G401 (cell line): Measurements from ENCODE around the gene AOPEP. TPM values are rescaled to one million over a fixed set of nuclear protein-coding genes. Genes with fewer than 3 reads are reported as not detected.
"Not testable (repeated sequence)": the region's sequence is repeated elsewhere in the genome, so short reads cannot be mapped to it uniquely, and the experiment has no call there.

Experiments used
- DNase-seq: peaks from one replicate; pipeline ENCODE4 v3.0.0-alpha.2; 2015; ENCODE audit warnings: low spot score
- in situ Hi-C: cut with HindIII; loops from 2 replicates; pipeline ENCODE4 v1.10.0; 2016; ENCODE audit warnings: low sequenced_read_pairs, mixed read lengths
- total RNA-seq: library from RNA; depleted of rRNA; stranded (reverse); fragments of >200 nt; shearing (Covaris generic); gene quantifications from 2 replicates; pipeline ENCODE4 v1.2.3, GENCODE V29; 2014

The AOPEP gene
- total RNA-seq, 1 experiment from 2014 or later: 23.8 TPM

- in situ Hi-C loops: no loop called here
- DNase-seq: no peak
Measured at GRCh38 chr9:94872083-94872833, 145.8 kb downstream of the AOPEP start.

GRCh38 chr9:94872891-94873511, 146.5 kb downstream of the AOPEP start:
- in situ Hi-C loops: no loop called here
- no peak for DNase-seq

DNA sequence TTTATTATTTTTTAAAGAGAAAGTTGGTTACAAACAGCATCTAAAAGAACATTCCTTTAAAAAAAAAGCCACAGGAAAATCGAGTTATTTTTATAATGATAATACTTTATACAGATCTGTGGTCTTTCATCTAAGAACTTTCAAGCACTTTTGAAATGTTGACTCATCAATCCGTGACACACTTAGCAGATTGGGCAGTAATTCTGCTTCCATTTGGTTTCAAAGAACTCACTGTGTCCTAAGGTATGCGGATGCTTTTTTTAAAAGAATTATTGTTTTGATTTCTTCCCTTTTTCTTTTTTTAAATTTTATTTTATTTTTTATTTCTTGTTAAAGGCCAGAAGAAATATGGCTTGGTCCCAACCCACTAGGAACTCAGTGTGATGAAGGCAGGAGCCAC, 147.8 kb downstream of the AOPEP start:
- DNase-seq: no peak
- in situ Hi-C loops: no loop called here

- in situ Hi-C loops: loop anchor here (5.0 kb wide), 1 partner anchor 73 kb away; no protein-coding TSS in a partner anchor
Measured at GRCh38 chr9:94875300-94876020, 149.0 kb downstream of the AOPEP start.

GRCh38 chr9:94878804-94879203, 152.3 kb downstream of the AOPEP start:
- in situ Hi-C loops: loop anchor here (5.0 kb wide), 1 partner anchor 77 kb away; no protein-coding TSS in a partner anchor

More at GRCh38 chr9:94875300-94876020, 149.0 kb downstream of the AOPEP start:
- DNase-seq: no peak

DNA sequence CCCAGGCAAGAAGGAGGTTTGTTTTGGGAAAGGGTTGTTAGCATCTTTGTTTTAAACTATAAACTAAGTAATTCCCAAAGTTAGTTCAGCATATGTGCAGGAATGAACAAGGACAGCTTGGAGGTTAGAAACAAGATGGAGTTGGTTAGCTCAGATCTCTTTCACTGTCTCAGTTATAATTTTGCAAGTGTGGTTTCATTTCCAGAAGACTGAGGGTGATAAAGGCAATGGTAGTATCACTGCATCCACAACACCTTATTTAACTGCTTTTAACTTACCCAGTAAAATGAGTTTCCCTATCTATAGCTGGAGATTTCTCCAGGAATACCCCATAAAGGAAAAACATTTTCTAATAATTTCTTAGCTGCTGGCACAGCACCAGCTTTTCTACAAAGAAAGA, 152.7 kb downstream of the AOPEP start:
- in situ Hi-C loops: loop anchor here (5.0 kb wide), 1 partner anchor 77 kb away; no protein-coding TSS in a partner anchor

More at GRCh38 chr9:94878804-94879203, 152.3 kb downstream of the AOPEP start:
- not testable (repeated sequence) for DNase-seq

DNA sequence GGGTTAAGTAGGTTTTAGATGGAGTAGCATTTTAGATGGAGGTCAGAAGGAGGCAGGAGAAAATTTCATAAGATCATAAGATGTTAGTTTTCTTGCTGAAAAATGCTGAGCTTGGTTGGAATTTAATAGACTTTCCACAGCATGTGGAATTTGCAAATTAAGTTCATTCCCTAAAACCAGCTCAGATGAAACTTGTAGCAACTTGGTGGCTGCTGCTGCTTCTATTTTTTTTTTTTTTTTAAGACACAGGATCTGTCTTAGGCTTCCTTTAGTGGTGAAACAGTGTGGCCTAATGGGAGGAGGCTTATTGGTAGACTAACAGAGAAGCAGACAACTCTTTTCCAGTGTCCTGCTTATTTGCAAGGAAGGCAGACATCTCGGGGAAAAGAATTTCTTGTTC, 154.5 kb downstream of the AOPEP start:
- in situ Hi-C loops: no loop called here

More for the DNA sequence above, 152.7 kb downstream of the AOPEP start:
- no peak for DNase-seq

DNA sequence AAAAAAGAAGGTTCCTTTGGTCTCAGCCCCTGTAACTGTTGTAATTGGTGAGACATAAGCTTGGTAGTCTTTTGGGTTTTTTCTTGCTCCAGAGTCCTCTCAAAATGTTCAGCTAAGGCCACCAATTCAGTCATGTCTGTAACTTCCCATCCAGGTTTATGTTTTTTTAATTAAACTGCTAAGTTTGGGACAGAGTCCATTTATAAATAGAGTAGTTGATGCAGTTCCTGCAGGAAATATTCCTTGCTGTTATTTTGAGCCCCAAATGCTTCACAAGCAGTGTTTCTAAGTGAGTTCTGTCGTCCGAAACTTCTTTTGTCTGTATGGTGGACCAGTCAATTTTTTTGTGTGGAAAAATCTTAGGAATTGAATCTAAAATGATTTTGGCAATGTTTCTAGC, 155.0 kb downstream of the AOPEP start:
- in situ Hi-C loops: no loop called here
- no peak for DNase-seq

More for the DNA sequence above, 154.5 kb downstream of the AOPEP start:
- DNase-seq: no peak

DNA sequence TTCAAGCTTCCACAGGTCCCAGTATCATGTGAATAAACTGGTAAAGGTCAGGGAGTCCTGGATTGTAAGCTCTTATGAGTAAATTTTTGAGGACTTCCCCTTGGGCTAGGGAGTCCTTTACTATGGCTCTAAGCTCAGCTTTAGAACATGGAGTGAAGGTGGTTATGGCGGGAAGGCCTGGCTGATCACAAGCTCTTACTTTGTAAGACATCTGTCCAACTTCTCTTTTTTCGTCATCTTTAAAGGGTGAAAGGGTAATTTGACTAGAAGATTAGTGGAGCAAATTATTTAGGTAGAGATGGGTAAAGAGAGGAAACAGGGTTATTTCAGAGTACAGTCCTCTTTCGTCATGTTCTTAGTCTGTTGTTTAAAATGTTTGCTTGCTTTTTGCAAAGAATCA, 155.4 kb downstream of the AOPEP start:
- in situ Hi-C loops: no loop called here
- DNase-seq: no peak

GRCh38 chr9:94882966-94883641, 156.6 kb downstream of the AOPEP start:
- in situ Hi-C loops: no loop called here
- DNase-seq: no peak

DNA sequence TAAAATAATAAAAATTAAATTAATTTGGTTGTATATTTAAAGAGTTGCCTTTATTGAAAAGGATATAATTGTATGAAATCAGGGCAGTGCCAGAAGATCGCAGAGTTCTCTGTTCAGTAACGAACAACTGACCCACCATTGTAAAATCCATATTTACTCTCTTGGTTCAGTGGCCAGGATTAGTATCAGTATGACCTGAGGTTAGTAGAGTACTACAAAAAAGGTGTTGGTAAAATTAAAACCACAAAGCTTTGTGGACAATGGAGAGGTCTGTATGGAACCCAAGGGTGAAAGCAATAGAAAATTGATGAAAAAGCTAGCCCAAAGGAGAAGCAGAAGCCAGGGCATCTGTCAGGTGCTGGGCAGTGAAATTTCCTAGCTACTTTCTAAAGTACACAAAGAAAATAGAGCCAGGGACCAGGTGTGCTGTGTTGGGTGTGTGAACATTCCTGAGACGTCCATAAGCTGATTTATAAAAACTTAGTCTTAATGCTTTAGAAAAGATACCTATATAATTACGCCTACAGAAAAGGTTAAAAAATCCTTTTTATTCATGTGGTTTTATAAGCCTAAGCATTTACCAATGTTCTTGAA, 159.5 kb downstream of the AOPEP start:
- in situ Hi-C loops: no loop called here
- no peak for DNase-seq

DNA sequence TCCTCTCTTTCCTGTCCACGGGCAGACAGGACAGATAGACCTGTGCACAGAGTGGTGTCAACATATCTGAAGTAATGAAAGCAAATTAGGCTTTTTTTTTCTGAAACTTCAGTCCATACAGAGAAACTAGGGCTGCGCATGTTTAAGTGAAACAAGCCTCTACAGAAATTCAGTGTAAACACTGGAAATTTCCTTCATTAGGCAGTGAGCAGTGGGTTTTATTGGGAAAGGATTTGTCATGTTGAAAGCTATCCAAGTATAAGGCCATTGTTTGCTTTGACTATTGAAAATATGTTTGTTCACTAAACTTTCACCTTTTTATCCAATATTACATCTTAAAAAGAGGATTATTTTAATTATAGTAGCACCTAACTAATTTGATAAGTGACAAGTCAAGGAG, 161.2 kb downstream of the AOPEP start:
- in situ Hi-C loops: no loop called here
- no peak for DNase-seq

- in situ Hi-C loops: no loop called here
- no peak for DNase-seq
Measured at GRCh38 chr9:94888775-94889174, 162.3 kb downstream of the AOPEP start.

DNA sequence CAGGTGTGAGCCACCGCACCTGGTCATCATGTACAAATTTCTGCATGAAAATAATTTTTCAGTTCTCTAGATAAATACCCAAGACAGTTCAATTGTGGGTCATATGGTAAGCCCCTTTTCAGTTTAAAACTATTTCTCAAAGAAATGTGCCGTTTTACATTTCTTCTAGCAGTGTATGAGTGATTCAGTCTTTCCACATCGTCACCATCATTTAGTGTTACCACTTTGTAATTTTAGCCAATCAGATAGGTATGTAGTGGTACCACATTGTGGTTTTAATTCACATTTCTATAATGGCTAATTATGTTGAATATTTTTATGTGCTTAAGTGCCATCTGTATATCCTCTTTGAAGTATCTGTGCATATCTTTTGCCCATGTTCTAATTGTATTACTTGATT, 163.1 kb downstream of the AOPEP start:
- in situ Hi-C loops: no loop called here
- DNase-seq: no peak

- in situ Hi-C loops: no loop called here
- DNase-seq: no peak
Measured at GRCh38 chr9:94891183-94891582, 164.7 kb downstream of the AOPEP start.

DNA sequence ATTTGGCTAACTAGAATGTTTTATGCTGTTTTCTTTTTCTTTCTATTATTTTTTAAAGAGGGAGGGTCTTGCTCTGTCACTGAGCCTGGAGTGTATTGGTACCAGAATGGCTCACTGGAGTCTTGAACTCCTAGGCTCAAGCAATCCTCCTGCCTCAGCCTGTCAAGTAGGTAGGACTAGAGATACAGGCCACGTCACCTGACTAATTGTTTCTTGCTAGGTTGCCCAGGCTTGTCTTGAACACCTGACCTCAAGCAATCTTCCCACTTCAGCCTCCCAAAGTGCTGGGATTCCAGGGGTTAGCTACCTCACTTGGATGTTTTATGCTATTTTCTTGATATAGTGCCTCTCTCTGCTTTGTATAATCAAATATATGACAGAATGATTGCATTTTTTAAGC, 166.2 kb downstream of the AOPEP start:
- no peak for DNase-seq
- in situ Hi-C loops: no loop called here

GRCh38 chr9:94894094-94894699, 167.7 kb downstream of the AOPEP start:
- no peak for DNase-seq
- in situ Hi-C loops: no loop called here

- DNase-seq: no peak
- in situ Hi-C loops: no loop called here
Measured at GRCh38 chr9:94895668-94896067, 169.2 kb downstream of the AOPEP start.

GRCh38 chr9:94896512-94896911, 170.0 kb downstream of the AOPEP start:
- in situ Hi-C loops: no loop called here
- DNase-seq: no peak
